NB4 (cell line): ENCODE data around the gene TACSTD2.

ENCODE experiments used
- DNase-seq: peaks from one replicate; pipeline ENCODE4 v3.0.0; 2010; ENCODE audit warnings: low read depth
- H3K4me3 ChIP-seq: one replicate; pipeline ENCODE4 v1.5.1; 2011; ENCODE audit warnings: mild to moderate bottlenecking, low read depth, low read length, moderate library complexity
- CTCF ChIP-seq: IDR thresholded peaks from one replicate; pipeline ENCODE4 v1.5.1; 2012; ENCODE audit warnings: low read depth, low read length
- MAX ChIP-seq: IDR thresholded peaks from 2 replicates; pipeline ENCODE4 v1.6.1; 2011; ENCODE audit warnings: low read depth, low read length
- MYC ChIP-seq: IDR thresholded peaks from 2 replicates; pipeline ENCODE4 v1.6.1; 2011; ENCODE audit warnings: low read depth, low read length
- POLR2A ChIP-seq: IDR thresholded peaks from 2 replicates; pipeline ENCODE4 v1.6.1; 2011; ENCODE audit warnings: mild to moderate bottlenecking; ENCODE audit not compliant: insufficient read length; ENCODE audit errors: extremely low read depth

Gene TACSTD2

DNA sequence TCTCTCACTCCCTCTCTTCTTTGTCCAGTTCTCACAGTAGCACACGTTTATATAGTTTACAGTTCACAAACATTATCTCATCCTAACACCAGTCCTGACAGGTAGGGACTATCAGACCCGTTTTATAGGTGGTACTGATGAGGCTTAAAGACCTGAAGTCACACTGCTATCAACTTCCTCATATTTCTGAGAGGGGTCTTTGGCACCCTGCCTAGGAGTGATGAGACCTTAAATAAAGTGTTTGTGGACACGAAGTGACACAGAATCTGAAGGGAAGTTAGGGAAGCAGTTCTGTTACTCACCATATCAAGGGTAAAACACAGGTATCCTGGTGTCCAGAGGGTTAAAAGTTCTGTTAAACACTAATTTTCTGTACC is 590 bp upstream of the TACSTD2 start:
- TF ChIP-seq POLR2A (no peak), CTCF (no peak), MAX (no peak), MYC (no peak)
- peak; percentile 13 for DNase-seq
- H3K4me3 ChIP-seq = no peak overlapping the region

DNA sequence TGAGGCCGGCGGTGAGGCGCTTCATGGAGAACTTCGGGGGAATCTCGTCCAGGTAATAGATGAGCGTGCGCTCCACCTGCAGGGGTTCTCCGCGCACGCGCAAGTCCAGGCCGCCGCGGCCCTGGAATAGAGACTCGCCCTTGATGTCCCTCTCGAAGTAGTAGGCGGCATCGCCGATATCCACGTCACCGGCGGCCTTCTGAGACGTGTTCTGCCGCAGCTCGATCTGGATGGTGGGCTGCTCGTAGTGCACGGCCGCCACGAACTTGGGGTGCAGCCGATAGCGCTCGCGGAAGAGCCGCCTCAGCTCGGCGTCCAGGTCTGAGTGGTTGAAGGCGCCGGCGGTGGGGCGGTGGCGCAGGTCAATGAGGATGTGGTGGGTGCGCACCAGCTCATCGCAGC is 726 bp downstream of the TACSTD2 start:
- TF ChIP-seq CTCF (no peak), MAX (no peak), MYC (no peak), POLR2A (no peak)
- H3K4me3 ChIP-seq = no peak overlapping the region
- DNase-seq = no peak

GRCh38 chr1:58575551-58576324 is 1.3 kb downstream of the TACSTD2 start:
- TF ChIP-seq POLR2A (no peak), CTCF (no peak), MAX (no peak), MYC (no peak)
- no peak for DNase-seq
- H3K4me3 ChIP-seq = no peak overlapping the region

DNA sequence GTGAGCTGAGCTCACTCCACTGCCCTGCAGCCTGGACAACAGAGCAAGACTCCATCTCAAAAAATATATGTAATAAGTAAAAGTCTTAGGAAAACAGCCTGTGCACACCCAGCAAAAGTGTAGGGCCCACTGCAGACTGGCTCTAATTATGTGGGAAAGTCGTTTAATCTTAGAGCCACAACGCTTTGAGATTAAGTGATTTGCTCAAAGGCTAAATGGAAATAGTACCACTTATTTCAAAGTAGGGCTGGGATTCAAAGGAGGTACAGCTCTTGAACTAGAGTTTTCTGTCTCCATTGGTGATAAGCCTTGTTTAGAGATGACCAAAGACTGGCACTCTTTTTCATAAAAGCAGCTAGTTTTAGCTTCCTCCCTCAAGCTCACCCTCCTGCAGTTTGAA is 2.2 kb downstream of the TACSTD2 start:
- no peak for DNase-seq
- TF ChIP-seq CTCF (no peak), MAX (no peak), MYC (no peak), POLR2A (no peak)
- no peak overlapping the region for H3K4me3 ChIP-seq

DNA sequence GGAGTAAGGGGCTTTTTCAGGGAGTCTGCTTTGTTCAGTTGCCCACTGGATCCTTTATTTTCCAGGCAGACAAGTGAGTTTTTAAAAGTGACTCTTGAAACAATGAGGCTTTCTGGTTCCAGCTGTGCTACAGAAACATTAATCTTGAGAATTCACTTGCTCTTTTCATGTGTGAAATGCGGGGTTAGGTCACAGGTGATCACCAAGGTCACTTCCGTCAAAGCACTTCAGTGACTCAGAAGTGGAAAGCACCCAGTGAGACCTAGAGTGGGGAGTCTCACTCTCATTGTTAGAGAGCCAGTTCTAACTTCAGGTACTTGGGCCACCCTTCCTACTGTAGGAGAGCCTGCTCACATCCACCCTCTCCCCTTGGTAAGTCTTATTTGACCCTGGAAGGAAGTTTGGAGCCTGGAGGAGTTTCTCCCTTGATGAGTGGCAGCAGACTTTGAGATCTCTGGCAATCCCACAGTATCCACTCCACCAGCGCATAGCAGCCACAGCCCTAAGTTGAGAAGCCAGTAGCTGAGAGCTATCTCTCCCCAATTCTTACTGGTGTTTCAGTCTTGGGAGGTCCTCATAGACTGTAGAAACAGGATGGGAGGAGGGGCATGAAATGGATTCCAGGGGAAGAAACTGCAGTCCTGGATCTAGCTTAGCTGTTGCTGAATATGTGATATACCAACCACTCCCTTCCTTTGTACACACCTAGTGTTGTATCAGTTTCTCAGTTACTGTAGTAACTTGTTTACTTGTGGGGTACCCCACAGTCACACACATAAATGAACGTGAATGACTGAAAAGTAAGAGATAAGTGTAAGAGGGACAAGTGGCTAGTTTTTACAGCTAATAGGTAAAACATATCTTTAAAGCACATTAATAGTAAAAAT is 3.1 kb downstream of the TACSTD2 start:
- no peak for DNase-seq
- no peak overlapping the region for H3K4me3 ChIP-seq
- no peak for TF ChIP-seq CTCF
- TF ChIP-seq MAX = no peak
- TF ChIP-seq MYC = no peak
- TF ChIP-seq POLR2A = no peak
